Measurements from ENCODE around the gene CHI3L2. TPM values are rescaled to one million over a fixed set of nuclear protein-coding genes. Genes with fewer than 3 reads are reported as not detected.

Gene CHI3L2
- polyA plus RNA-seq, 2 donors: 0.28 to 0.49 TPM

DNA sequence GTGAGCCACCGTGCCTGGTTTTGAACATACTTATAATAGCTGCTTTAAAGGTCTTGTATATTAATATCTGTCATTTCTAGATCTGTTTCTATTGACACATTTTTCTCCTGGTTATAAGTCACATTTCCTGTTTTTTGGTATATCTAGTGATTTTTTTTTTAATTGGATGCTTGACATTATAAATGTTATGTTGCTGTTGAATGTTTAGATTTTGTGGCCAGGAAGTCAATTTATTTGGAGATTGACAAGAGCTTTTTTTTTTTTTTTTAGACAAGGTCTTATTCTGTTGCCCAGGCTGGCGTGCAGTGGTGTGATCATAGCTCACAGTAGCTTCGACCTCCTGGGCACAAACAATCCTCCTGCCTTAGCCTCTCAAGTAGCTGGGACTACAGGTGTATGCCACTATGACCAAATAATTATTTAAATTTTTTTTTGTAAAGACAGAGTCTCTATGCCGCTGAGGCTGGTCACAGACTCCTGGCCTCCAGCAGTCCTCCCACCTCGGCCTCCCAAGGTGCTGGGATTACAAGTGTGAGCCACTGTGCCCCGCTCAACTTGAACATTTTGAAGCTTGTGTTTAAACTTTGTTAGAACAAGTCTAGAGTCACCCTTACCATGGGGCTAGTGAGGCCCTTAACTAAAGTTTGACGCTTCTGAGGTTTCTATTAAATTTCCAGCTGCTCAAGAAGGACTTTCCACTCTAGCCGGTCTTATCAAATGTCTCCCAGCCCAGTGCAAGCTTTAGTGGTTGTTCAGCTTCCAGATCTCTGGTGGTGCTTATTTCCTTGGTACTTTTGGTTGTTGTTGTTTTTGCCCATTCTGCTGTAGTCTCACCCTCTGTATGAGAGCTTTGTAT is 8.6 kb upstream of the CHI3L2 start:
- no peak overlapping the region for H3K27ac ChIP-seq (ENCODE audit: low read depth in 2 of 2, low read length in 1 of 2)
- WGBS, 2 donors: 85 to 92% methylated on average over 8 of the region's 8 CpGs
- H3K4me1 ChIP-seq (ENCODE audit: control insufficient read depth in 2 of 2, insufficient read depth in 2 of 2, low read length in 1 of 2): no peaks in the 10 kb centered on the region
- H3K36me3 ChIP-seq (ENCODE audit: control insufficient read depth in 2 of 2, insufficient read depth in 2 of 2, low read length in 1 of 2): no peaks in the 10 kb centered on the region
- H3K4me3 ChIP-seq (ENCODE audit: low read depth in 1 of 2, low read length in 2 of 2): no peak overlapping the region
- H3K27me3 ChIP-seq (ENCODE audit: control insufficient read depth in 1 of 2, insufficient read depth in 2 of 2, low read length in 2 of 2): no peaks in the 10 kb centered on the region
- H3K9me3 ChIP-seq (ENCODE audit: control insufficient read depth in 2 of 2, insufficient read depth in 1 of 2, low read depth in 1 of 2, low read length in 1 of 2): no peaks in the 10 kb centered on the region

DNA sequence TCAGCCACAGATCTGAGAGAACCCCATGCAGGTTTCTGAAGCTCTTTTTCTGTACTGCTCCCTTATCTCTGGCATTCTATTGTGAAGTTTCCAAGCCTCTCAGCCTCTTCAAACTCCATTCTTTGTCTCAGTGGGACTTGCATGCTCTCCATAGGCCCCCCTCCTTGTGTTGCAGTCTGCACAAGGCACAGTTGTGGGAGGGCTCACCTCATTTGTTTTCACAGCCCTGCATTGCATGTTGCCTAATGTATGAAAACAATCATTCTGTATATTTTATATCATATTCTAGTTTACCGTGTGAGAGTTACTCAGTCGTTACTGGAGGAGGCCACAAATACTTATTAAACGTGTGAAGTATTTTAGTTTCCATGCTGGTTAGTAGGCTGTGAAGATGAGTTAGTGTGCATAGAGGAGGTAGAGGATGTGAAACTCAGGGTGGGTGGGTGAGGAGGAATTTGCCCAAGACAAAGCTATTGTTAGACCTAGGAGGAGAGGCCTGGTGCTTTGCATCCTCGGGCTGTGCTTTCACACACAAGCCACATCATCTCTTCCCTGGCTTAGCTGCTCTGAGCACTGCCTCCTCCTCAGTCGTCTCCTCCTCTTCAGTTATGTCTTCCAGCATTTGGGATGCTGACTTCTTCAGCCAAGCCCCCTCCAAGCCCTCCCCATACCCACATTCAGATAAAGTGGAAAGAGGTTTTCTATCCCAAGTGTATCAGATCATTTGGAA is 7.8 kb upstream of the CHI3L2 start:
- Histone ChIP-seq H3K27ac (ENCODE audit: low read depth in 2 of 2, low read length in 1 of 2) (no peak overlapping the region), H3K4me3 (ENCODE audit: low read depth in 1 of 2, low read length in 2 of 2) (no peak overlapping the region), H3K4me1 (ENCODE audit: control insufficient read depth in 2 of 2, insufficient read depth in 2 of 2, low read length in 1 of 2) (no peaks in the 10 kb centered on the region), H3K9me3 (ENCODE audit: control insufficient read depth in 2 of 2, insufficient read depth in 1 of 2, low read depth in 1 of 2, low read length in 1 of 2) (no peaks in the 10 kb centered on the region), H3K27me3 (ENCODE audit: control insufficient read depth in 1 of 2, insufficient read depth in 2 of 2, low read length in 2 of 2) (no peaks in the 10 kb centered on the region), H3K36me3 (ENCODE audit: control insufficient read depth in 2 of 2, insufficient read depth in 2 of 2, low read length in 1 of 2) (no peaks in the 10 kb centered on the region)
- WGBS, 2 donors: 58 to 69% methylated on average over 5 of the region's 5 CpGs

DNA sequence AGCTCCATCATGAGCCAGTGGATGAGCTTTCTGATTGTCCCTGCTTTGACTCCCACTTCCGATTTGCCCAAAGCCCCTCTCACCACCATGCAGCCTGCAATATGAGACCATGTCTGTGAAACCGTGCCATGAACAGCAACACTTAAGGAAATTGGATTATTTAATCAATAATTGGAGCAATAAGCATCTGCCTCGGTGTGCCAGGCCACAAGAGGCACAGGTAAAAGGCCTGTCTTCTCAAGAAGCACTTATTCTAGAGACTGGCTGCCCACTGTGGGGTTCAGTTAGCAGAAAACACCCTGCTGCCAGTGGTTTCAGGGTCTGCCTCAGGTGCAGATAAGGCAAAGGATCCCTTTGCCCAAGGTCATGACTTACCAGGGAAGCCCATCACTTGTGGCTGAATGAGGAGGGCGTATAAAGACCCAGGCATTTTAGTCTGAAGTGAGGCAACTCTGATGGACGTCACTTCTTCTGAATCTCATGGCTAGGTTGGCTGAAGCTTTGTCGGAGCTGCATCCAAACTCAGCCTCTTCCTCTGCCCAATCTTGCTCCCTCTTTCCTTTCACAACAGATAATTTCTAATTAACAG is 7.1 kb upstream of the CHI3L2 start:
- no peaks in the 10 kb centered on the region for H3K27me3 ChIP-seq (ENCODE audit: control insufficient read depth in 1 of 2, insufficient read depth in 2 of 2, low read length in 2 of 2)
- no peak overlapping the region for H3K4me3 ChIP-seq (ENCODE audit: low read depth in 1 of 2, low read length in 2 of 2)
- H3K9me3 ChIP-seq (ENCODE audit: control insufficient read depth in 2 of 2, insufficient read depth in 1 of 2, low read depth in 1 of 2, low read length in 1 of 2): no peaks in the 10 kb centered on the region
- H3K4me1 ChIP-seq (ENCODE audit: control insufficient read depth in 2 of 2, insufficient read depth in 2 of 2, low read length in 1 of 2): no peaks in the 10 kb centered on the region
- WGBS, 2 donors: 87 to 90% methylated on average over 6 of the region's 6 CpGs
- no peaks in the 10 kb centered on the region for H3K36me3 ChIP-seq (ENCODE audit: control insufficient read depth in 2 of 2, insufficient read depth in 2 of 2, low read length in 1 of 2)
- H3K27ac ChIP-seq (ENCODE audit: low read depth in 2 of 2, low read length in 1 of 2): no peak overlapping the region

DNA sequence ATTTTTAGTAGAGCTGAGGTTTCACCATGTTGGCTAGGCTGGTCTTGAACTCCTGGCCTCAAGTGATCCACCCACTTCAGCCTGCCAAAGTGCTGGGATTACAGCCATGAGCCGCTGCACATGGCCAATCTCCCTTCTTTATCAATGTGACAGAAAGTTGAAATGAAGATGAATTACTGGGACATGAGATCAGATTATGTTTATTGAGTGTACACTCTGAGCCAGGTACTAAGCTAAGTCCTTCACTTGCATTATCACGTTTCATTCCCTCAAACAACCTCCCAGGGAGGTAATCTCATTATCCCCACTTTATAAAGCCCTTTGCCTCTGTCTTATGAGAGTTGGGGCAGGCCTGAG is 6.3 kb upstream of the CHI3L2 start:
- no peak overlapping the region for H3K4me3 ChIP-seq (ENCODE audit: low read depth in 1 of 2, low read length in 2 of 2)
- H3K4me1 ChIP-seq (ENCODE audit: control insufficient read depth in 2 of 2, insufficient read depth in 2 of 2, low read length in 1 of 2): no peaks in the 10 kb centered on the region
- H3K27me3 ChIP-seq (ENCODE audit: control insufficient read depth in 1 of 2, insufficient read depth in 2 of 2, low read length in 2 of 2): no peaks in the 10 kb centered on the region
- no peak overlapping the region for H3K27ac ChIP-seq (ENCODE audit: low read depth in 2 of 2, low read length in 1 of 2)
- H3K36me3 ChIP-seq (ENCODE audit: control insufficient read depth in 2 of 2, insufficient read depth in 2 of 2, low read length in 1 of 2): no peaks in the 10 kb centered on the region
- no peaks in the 10 kb centered on the region for H3K9me3 ChIP-seq (ENCODE audit: control insufficient read depth in 2 of 2, insufficient read depth in 1 of 2, low read depth in 1 of 2, low read length in 1 of 2)
- 20 to 32% methylated on average over 2 of the region's 2 CpGs for WGBS, 2 donors

DNA sequence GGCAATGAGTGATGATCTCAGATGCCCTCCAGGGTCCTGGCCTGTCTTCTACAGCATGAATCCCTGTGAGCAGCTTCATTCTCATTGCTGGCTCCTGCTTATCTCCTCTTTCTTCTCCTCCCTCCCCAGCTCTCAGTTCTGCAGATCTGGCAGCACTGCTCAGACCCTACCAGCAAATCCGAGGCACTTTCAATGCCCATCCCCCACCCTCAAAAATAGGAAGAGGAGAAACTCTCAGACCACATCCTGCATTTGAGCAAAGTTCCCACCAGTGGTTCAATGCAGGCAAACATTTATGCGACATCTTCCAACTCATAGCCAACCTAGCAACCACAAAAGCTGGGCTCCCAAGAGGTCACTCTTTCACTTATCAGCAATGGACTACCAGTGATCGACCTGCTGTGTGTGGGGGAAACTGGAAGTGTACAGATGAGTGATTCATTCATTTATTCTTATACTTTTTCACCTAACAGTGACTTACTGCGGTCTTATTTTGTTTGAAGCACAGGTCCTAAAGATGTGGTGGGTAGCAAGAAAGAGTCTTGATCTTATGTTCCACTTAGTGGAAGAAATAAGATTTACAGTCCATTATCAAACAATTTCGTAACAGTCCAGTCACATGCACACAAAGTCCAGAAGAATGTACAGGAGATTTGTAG is 5.8 kb upstream of the CHI3L2 start:
- H3K27ac ChIP-seq (ENCODE audit: low read depth in 2 of 2, low read length in 1 of 2): no peak overlapping the region
- H3K27me3 ChIP-seq (ENCODE audit: control insufficient read depth in 1 of 2, insufficient read depth in 2 of 2, low read length in 2 of 2): no peaks in the 10 kb centered on the region
- no peaks in the 10 kb centered on the region for H3K4me1 ChIP-seq (ENCODE audit: control insufficient read depth in 2 of 2, insufficient read depth in 2 of 2, low read length in 1 of 2)
- H3K4me3 ChIP-seq (ENCODE audit: low read depth in 1 of 2, low read length in 2 of 2): no peak overlapping the region
- 50 to 73% methylated on average over 5 of the region's 5 CpGs for WGBS, 2 donors
- H3K36me3 ChIP-seq (ENCODE audit: control insufficient read depth in 2 of 2, insufficient read depth in 2 of 2, low read length in 1 of 2): no peaks in the 10 kb centered on the region
- no peaks in the 10 kb centered on the region for H3K9me3 ChIP-seq (ENCODE audit: control insufficient read depth in 2 of 2, insufficient read depth in 1 of 2, low read depth in 1 of 2, low read length in 1 of 2)

DNA sequence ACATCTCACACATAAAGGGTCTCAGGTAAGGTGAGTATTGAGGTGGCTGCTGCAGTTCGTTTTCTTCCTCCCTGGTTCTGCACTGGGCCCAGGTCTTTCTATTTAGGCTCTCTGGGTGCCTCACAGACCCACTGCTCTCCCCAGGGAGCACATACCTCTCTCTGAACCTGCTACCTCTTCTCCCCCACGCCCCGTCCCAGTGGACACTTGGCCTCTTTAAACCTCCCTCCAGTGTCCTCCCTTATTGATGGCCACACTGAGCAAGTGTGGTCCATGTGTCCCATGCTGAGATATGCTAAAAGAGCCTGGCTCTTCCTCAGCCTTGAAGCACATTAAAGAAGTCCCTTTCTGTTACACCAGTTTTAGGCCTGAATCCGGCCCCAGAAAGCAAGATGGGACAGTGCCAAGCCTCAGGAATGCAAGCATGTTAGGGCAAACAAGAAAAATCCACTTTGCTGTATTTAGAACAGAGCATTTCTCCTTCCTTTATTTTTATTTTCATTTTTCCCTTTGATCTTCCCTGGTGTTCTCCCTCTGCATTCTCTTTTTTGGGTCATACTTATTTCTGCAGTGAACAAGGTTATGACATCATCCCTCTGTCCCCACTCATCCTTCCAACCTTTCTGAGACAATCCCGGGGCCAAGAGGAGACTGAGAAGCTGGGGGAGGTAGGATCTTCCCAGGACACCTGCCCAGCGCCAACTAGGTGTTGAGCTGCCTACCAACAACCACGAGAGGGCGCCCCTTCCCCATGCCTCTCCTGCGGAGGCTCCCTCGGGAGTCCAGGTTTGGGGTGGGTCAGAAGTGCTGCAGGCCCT is 5.0 kb upstream of the CHI3L2 start:
- Histone ChIP-seq H3K27me3 (ENCODE audit: control insufficient read depth in 1 of 2, insufficient read depth in 2 of 2, low read length in 2 of 2) (no peaks in the 10 kb centered on the region), H3K27ac (ENCODE audit: low read depth in 2 of 2, low read length in 1 of 2) (no peak overlapping the region), H3K9me3 (ENCODE audit: control insufficient read depth in 2 of 2, insufficient read depth in 1 of 2, low read depth in 1 of 2, low read length in 1 of 2) (no peaks in the 10 kb centered on the region), H3K4me3 (ENCODE audit: low read depth in 1 of 2, low read length in 2 of 2) (no peak overlapping the region), H3K4me1 (ENCODE audit: control insufficient read depth in 2 of 2, insufficient read depth in 2 of 2, low read length in 1 of 2) (no peaks in the 10 kb centered on the region), H3K36me3 (ENCODE audit: control insufficient read depth in 2 of 2, insufficient read depth in 2 of 2, low read length in 1 of 2) (no peaks in the 10 kb centered on the region)
- WGBS, 2 donors: 25 to 27% methylated on average over 10 of the region's 10 CpGs

DNA sequence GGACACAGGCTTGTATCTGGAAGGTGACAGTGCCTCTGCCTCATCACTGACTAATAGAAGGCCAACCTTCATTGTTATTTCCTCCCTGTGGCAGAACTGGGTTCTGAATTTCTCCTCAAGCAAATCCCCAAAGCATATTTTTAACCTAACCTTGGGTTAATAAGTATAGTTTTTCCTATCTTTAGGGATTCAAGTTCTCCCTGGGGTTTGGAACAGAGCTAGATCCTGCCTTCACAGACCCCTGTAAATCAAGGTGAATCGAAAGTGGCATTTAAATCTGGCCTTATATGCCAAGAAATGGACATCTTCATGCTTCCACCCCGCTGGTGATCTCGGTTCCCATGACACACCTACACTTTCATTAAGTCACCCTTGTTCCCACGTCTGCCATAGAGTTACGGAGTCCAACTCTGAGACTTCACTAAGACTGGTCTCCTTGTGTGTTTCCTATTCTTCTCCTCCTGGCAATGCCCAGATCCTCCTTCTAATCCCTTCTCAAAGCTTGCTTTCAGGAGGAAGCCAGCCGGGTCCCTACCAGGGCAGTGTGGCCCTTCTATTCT is 4.3 kb upstream of the CHI3L2 start:
- Histone ChIP-seq H3K36me3 (ENCODE audit: control insufficient read depth in 2 of 2, insufficient read depth in 2 of 2, low read length in 1 of 2) (no peaks in the 10 kb centered on the region), H3K4me3 (ENCODE audit: low read depth in 1 of 2, low read length in 2 of 2) (no peak overlapping the region), H3K9me3 (ENCODE audit: control insufficient read depth in 2 of 2, insufficient read depth in 1 of 2, low read depth in 1 of 2, low read length in 1 of 2) (no peaks in the 10 kb centered on the region), H3K27me3 (ENCODE audit: control insufficient read depth in 1 of 2, insufficient read depth in 2 of 2, low read length in 2 of 2) (no peaks in the 10 kb centered on the region), H3K4me1 (ENCODE audit: control insufficient read depth in 2 of 2, insufficient read depth in 2 of 2, low read length in 1 of 2) (no peaks in the 10 kb centered on the region), H3K27ac (ENCODE audit: low read depth in 2 of 2, low read length in 1 of 2) (no peak overlapping the region)
- WGBS, 2 donors: 71 to 72% methylated on average over 6 of the region's 6 CpGs

DNA sequence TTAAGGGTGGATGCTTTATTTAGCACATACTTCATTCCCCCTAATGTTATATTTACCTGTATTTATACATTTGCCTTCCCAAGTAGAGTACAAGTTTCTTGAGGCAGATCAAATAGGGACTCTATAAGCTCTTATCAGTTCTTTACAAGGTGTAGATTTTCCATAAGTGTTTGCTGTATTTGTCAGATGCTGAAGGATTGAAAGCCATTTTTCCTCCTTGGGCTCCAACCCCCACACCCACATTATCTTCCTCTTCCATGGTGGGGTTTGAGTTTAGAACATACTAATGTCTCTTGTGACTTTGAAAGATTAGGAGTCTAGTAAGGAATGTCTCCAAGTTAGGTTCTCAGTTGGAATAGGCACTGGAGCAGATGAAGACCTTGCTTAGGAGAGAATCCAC is 2.4 kb upstream of the CHI3L2 start:
- no peaks in the 10 kb centered on the region for H3K9me3 ChIP-seq (ENCODE audit: control insufficient read depth in 2 of 2, insufficient read depth in 1 of 2, low read depth in 1 of 2, low read length in 1 of 2)
- no peaks in the 10 kb centered on the region for H3K27me3 ChIP-seq (ENCODE audit: control insufficient read depth in 1 of 2, insufficient read depth in 2 of 2, low read length in 2 of 2)
- no peaks in the 10 kb centered on the region for H3K36me3 ChIP-seq (ENCODE audit: control insufficient read depth in 2 of 2, insufficient read depth in 2 of 2, low read length in 1 of 2)
- no peaks in the 10 kb centered on the region for H3K4me1 ChIP-seq (ENCODE audit: control insufficient read depth in 2 of 2, insufficient read depth in 2 of 2, low read length in 1 of 2)
- H3K27ac ChIP-seq (ENCODE audit: low read depth in 2 of 2, low read length in 1 of 2): no peak overlapping the region
- H3K4me3 ChIP-seq (ENCODE audit: low read depth in 1 of 2, low read length in 2 of 2): no peak overlapping the region
